K562 (cell line): Measurements from ENCODE around the gene GDAP1L1. TPM values are rescaled to one million over a fixed set of nuclear protein-coding genes. Genes with fewer than 3 reads are reported as not detected.

ENCODE experiments used
- AFF1 ChIP-seq, 2 experiments: fragments of 450-650 bp; IDR thresholded peaks; 2 replicates each; pipeline ENCODE4 v1.6.1; 2018; ENCODE audit warnings: mild to moderate bottlenecking in 2 of 2, low read depth in 1 of 2; ENCODE audit not compliant: partially characterized antibody in 2 of 2
- CREB3L1 ChIP-seq: fragments of 450-650 bp; IDR thresholded peaks from 2 replicates; pipeline ENCODE4 v1.6.1; 2014; ENCODE audit warnings: low read depth, mild to moderate bottlenecking, moderate library complexity, borderline replicate concordance
- CREB5 ChIP-seq: fragments of 250-450 bp; sonication (Bioruptor Pico); IDR thresholded peaks from 2 replicates; pipeline ENCODE4 v1.5.0; 2020; ENCODE audit warnings: mild to moderate bottlenecking
- HMG20A ChIP-seq: fragments of 450-650 bp; formaldehyde crosslinking; conservative IDR thresholded peaks from 2 replicates; pipeline ENCODE4 v1.4.0; 2020; ENCODE audit warnings: mild to moderate bottlenecking, mixed read lengths
- IFI16 ChIP-seq: fragments of 250-450 bp; sonication (Bioruptor Pico); IDR thresholded peaks from 2 replicates; pipeline ENCODE4 v2.1.2; 2022; ENCODE audit warnings: mild to moderate bottlenecking, inconsistent platforms
- MAFG ChIP-seq: fragments of 450-650 bp; conservative IDR thresholded peaks from 2 replicates; pipeline ENCODE4 v1.6.1; 2016; ENCODE audit warnings: missing genetic modification characterization, missing compliant biosample characterization
- ZKSCAN3 ChIP-seq: fragments of 250-450 bp; sonication (Bioruptor Pico); IDR thresholded peaks from 2 replicates; pipeline ENCODE4 v1.4.0; 2020
- ZNF134 ChIP-seq: fragments of 250-450 bp; sonication (Bioruptor Pico); conservative IDR thresholded peaks from 2 replicates; pipeline ENCODE4 v1.4.0; 2020
- ZNF444 ChIP-seq: fragments of 250-450 bp; sonication (Bioruptor Pico); IDR thresholded peaks from 2 replicates; pipeline ENCODE4 v1.4.0; 2020; ENCODE audit warnings: mild to moderate bottlenecking, moderate library complexity
- ZNF75A ChIP-seq: fragments of 450-650 bp; formaldehyde crosslinking; IDR thresholded peaks from 2 replicates; pipeline ENCODE4 v1.4.0; 2020; ENCODE audit warnings: mild to moderate bottlenecking
- polyA plus RNA-seq, 8 experiments: library from polyadenylated mRNA; depleted of rRNA in 4 of 8; stranded (reverse) in 5 of 8; unstranded in 3 of 8; fragments of >200 nt; fragmentation: Nextera tagmentation in 2 of 8; fragmentation: Illumina TruSeq in 1 of 8; extraction: Ambion mirVana in 2 of 8; extraction: Trizol in 1 of 8; gene quantifications; 2 replicates each; pipeline versions ENCODE4 v1.2.1 to v1.2.3, GENCODE V29; 2011 to 2014; ENCODE audit warnings: inconsistent platforms in 1 of 8, missing spikeins in 1 of 8
- total RNA-seq, 7 experiments: library from RNA; depleted of rRNA in 6 of 7; stranded (reverse); fragments of >200 nt in 6 of 7; fragmentation: Illumina TruSeq in 2 of 7; extraction: Trizol in 2 of 7; gene quantifications; 2 replicates each; pipeline versions ENCODE4 v1.2.1 to v1.2.3, GENCODE V29; 2011 to 2021; ENCODE audit warnings: low replicate concordance in 1 of 7
- TF ChIP-seq, protein P1 (sequence below), 2 experiments: fragments of 450-650 bp in 1 of 2; sonication (generic) in 1 of 2; formaldehyde crosslinking in 1 of 2; IDR thresholded peaks; 2 replicates each; pipeline versions ENCODE4 v1.7.1 to v1.9.0; 2016 to 2022; ENCODE audit warnings: inconsistent platforms in 1 of 2, mild to moderate bottlenecking in 1 of 2, missing genetic modification reagents in 1 of 2

Gene GDAP1L1
- total and polyA plus RNA-seq, 9 of the 15 experiments (the other 6 are each of a cell fraction or from before 2014, with no cell fraction given): 0.06 to 0.40 (median 0.19) TPM; not detected in 5

- TF ChIP-seq AFF1 (IDR thresholded peaks at IDR 0.05; ENCODE audit: low read depth in 1 of 2, partially characterized antibody in 2 of 2): no peak
- TF ChIP-seq HMG20A (CRISPR knock-in tag): no peak
- TF ChIP-seq IFI16 (CRISPR knock-in tag): no peak
- no peak for TF ChIP-seq ZKSCAN3
- no peak for TF ChIP-seq ZNF134 (CRISPR knock-in tag)
- no peak for TF ChIP-seq MAFG (tag)
- TF ChIP-seq, protein P1, sequence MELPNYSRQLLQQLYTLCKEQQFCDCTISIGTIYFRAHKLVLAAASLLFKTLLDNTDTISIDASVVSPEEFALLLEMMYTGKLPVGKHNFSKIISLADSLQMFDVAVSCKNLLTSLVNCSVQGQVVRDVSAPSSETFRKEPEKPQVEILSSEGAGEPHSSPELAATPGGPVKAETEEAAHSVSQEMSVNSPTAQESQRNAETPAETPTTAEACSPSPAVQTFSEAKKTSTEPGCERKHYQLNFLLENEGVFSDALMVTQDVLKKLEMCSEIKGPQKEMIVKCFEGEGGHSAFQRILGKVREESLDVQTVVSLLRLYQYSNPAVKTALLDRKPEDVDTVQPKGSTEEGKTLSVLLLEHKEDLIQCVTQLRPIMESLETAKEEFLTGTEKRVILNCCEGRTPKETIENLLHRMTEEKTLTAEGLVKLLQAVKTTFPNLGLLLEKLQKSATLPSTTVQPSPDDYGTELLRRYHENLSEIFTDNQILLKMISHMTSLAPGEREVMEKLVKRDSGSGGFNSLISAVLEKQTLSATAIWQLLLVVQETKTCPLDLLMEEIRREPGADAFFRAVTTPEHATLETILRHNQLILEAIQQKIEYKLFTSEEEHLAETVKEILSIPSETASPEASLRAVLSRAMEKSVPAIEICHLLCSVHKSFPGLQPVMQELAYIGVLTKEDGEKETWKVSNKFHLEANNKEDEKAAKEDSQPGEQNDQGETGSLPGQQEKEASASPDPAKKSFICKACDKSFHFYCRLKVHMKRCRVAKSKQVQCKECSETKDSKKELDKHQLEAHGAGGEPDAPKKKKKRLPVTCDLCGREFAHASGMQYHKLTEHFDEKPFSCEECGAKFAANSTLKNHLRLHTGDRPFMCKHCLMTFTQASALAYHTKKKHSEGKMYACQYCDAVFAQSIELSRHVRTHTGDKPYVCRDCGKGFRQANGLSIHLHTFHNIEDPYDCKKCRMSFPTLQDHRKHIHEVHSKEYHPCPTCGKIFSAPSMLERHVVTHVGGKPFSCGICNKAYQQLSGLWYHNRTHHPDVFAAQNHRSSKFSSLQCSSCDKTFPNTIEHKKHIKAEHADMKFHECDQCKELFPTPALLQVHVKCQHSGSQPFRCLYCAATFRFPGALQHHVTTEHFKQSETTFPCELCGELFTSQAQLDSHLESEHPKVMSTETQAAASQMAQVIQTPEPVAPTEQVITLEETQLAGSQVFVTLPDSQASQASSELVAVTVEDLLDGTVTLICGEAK (IDR thresholded peaks at IDR 0.05): no peak
- TF ChIP-seq, protein P1 (CRISPR knock-in tag; IDR thresholded peaks at IDR 0.05): no peak
- TF ChIP-seq CREB3L1: no peak
- TF ChIP-seq ZNF444 (CRISPR knock-in tag): no peak
- no peak for TF ChIP-seq ZNF75A
- no peak for TF ChIP-seq CREB5 (CRISPR knock-in tag)
These were observed 77.2 kb downstream of the GDAP1L1 start (continued) for GRCh38 chr20:44324343-44324742.
